Endothelial cell of hepatic sinusoid (primary cell): ENCODE data around the gene S100A9.
"Not testable (repeated sequence)": the region's sequence is repeated elsewhere in the genome, so short reads cannot be mapped to it uniquely, and the experiment has no call there.

Experiments
- in situ Hi-C: cut with HindIII; loops from 2 replicates; pipeline ENCODE4 v1.10.0; 2017; ENCODE audit warnings: low sequenced_read_pairs

Gene S100A9

GRCh38 chr1:153357853-153358690 is at the start of gene S100A9:
Gene S100A9 (plus strand): TSS chr1:153357854. CDS start chr1:153358284, 430 bp downstream.
- in situ Hi-C loops: loop anchor here (5.0 to 25.0 kb wide), 4 partner anchors 47 to 404 kb away; partner anchors contain the start of gene S100A7

GRCh38 chr1:153308540-153308939 is 49.1 kb upstream of the S100A9 start:
- in situ Hi-C loops: no loop called here

- in situ Hi-C loops: no loop called here
Measured at GRCh38 chr1:153309441-153309840, 48.2 kb upstream of the S100A9 start.

- in situ Hi-C loops: no loop called here
Measured at GRCh38 chr1:153310526-153310925, 47.1 kb upstream of the S100A9 start.

GRCh38 chr1:153312570-153313186 is 45.0 kb upstream of the S100A9 start, which contains the start of gene PGLYRP3:
Gene PGLYRP3 (minus strand): TSS chr1:153312952. CDS start chr1:153310665, 2,287 bp downstream.
- in situ Hi-C loops: no loop called here

GRCh38 chr1:153313288-153313687 is 44.4 kb upstream of the S100A9 start:
- in situ Hi-C loops: no loop called here

GRCh38 chr1:153314388-153314787 is 43.3 kb upstream of the S100A9 start:
- in situ Hi-C loops: not testable (repeated sequence)

GRCh38 chr1:153316013-153316412 is 41.6 kb upstream of the S100A9 start:
- in situ Hi-C loops: not testable (repeated sequence)

- in situ Hi-C loops: not testable (repeated sequence)
Measured at GRCh38 chr1:153318145-153318544, 39.5 kb upstream of the S100A9 start.

GRCh38 chr1:153322568-153322967 is 35.1 kb upstream of the S100A9 start:
- in situ Hi-C loops: no loop called here

GRCh38 chr1:153324912-153325311 is 32.7 kb upstream of the S100A9 start:
- in situ Hi-C loops: no loop called here

- in situ Hi-C loops: no loop called here
Measured at GRCh38 chr1:153333902-153334301, 23.8 kb upstream of the S100A9 start.

GRCh38 chr1:153336650-153337049 is 21.0 kb upstream of the S100A9 start:
- in situ Hi-C loops: no loop called here

- in situ Hi-C loops: no loop called here
Measured at GRCh38 chr1:153337980-153338853, 19.4 kb upstream of the S100A9 start.

- in situ Hi-C loops: no loop called here
Measured at GRCh38 chr1:153339802-153340201, 17.9 kb upstream of the S100A9 start.

- in situ Hi-C loops: no loop called here
Measured at GRCh38 chr1:153340356-153340755, 17.3 kb upstream of the S100A9 start.

GRCh38 chr1:153341431-153341934 is 16.2 kb upstream of the S100A9 start:
- in situ Hi-C loops: no loop called here

GRCh38 chr1:153342178-153342577 is 15.5 kb upstream of the S100A9 start:
- in situ Hi-C loops: no loop called here

- in situ Hi-C loops: no loop called here
Measured at GRCh38 chr1:153343040-153343681, 14.5 kb upstream of the S100A9 start.
